ENCODE results near the gene CNOT8. TPM values are rescaled to one million over a fixed set of nuclear protein-coding genes. Genes with fewer than 3 reads are reported as not detected.

CNOT8 gene
- total and polyA plus RNA-seq, 2 of the 4 experiments (the other 2 are of a cell fraction): 41.4 to 49.1 TPM

GRCh38 chr5:154831451-154831850 lies 27.0 kb upstream of the CNOT8 start:
- Histone ChIP-seq H3K9me3 (ENCODE audit: control insufficient read depth, insufficient read depth, low read length) (no peaks in the 10 kb centered on the region), H3K9me1 (ENCODE audit: insufficient read depth, low read length) (peaks cover 10% of the 10 kb centered on the region), H3K4me1 (ENCODE audit: control insufficient read depth, insufficient read depth, low read length) (peaks cover 2% of the 10 kb centered on the region), H4K20me1 (ENCODE audit: insufficient read depth, low read length) (peaks cover 7% of the 10 kb centered on the region; the same call in 1 of the 2 replicates), H4K8ac (ENCODE audit: low read depth in 2 of 2, low read length in 2 of 2) (no peak overlapping the region), H2BK5ac (ENCODE audit: low read depth, low read length, poor library complexity, severe bottlenecking) (no peak overlapping the region), H4K91ac (ENCODE audit: insufficient read depth, low read depth, low read length) (no peak overlapping the region), H3K14ac (replicated peaks; ENCODE audit: low read depth, low read length) (no peak overlapping the region), H3K4me2 (ENCODE audit: low read depth, low read length) (no peak overlapping the region), H3K23ac (ENCODE audit: low read depth, low read length) (no peak overlapping the region), H3K9ac (ENCODE audit: low read depth, low read length) (no peak overlapping the region), H3K18ac (ENCODE audit: low read depth, low read length) (no peak overlapping the region), H3K79me1 (ENCODE audit: low read depth in 1 of 2, low read length in 2 of 2) (peaks cover 0 to 3% of the 10 kb centered on the region in 2 experiments; a peak in 1 of 4 replicates), H2BK15ac (ENCODE audit: low read depth, low read length) (no peak overlapping the region), H3K4ac (ENCODE audit: low read depth, low read length) (no peak overlapping the region), H3K56ac (ENCODE audit: extremely low read depth, insufficient read depth, low read length) (no peak overlapping the region), H2BK120ac (ENCODE audit: low read depth, low read length) (no peak overlapping the region), H2BK20ac (ENCODE audit: low read depth, low read length) (no peak overlapping the region), H3K36me3 (ENCODE audit: control insufficient read depth, insufficient read depth, low read length) (peaks cover 28% of the 10 kb centered on the region; the same call in 1 of the 2 replicates), H3K27ac (ENCODE audit: insufficient read depth, low read length) (no peak overlapping the region), H2AFZ (replicated peaks; ENCODE audit: low read length, poor library complexity) (no peak overlapping the region), H3K4me3 (ENCODE audit: insufficient read depth, low read depth, low read length) (no peak overlapping the region), H3K27me3 (ENCODE audit: control insufficient read depth, insufficient read depth, low read length) (no peaks in the 10 kb centered on the region), H2AK9ac (replicated peaks; ENCODE audit: low read depth, low read length, poor library complexity) (no peak overlapping the region), H2AK5ac (ENCODE audit: low read depth, low read length) (no peak overlapping the region), H4K5ac (ENCODE audit: low read depth, low read length) (no peak overlapping the region)
- intact Hi-C loops (cut with micrococcal nuclease): no loop called here
- dilution Hi-C loops (cut with HindIII; ENCODE audit: low sequenced_read_pairs, unreplicated experiment): no loop called here
- no peak for ATAC-seq (ENCODE audit: low read depth)
- WGBS, 2 experiments (ENCODE audit: extremely low coverage in 2 of 2, insufficient read length in 1 of 2): 100% methylated on average over 1 of the region's 7 CpGs; no CpG with 5 or more reads in 1 of the 2 experiments
- in situ Hi-C loops (cut with MboI; ENCODE audit: low sequenced_read_pairs): no loop called here
- no peak for TF ChIP-seq SMC3 (IDR thresholded peaks at IDR 0.05; ENCODE audit: low read depth, low read length)
- TF ChIP-seq RFX5 (IDR thresholded peaks at IDR 0.05; ENCODE audit: low read depth, low read length): no peak
- no peak for TF ChIP-seq CHD1 (IDR thresholded peaks at IDR 0.05; ENCODE audit: low read depth, low read length)
- TF ChIP-seq CTCF (conservative IDR thresholded peaks at IDR 0.05; ENCODE audit: low read depth, low read length): no peak
- no peak for TF ChIP-seq MAFK (IDR thresholded peaks at IDR 0.05; ENCODE audit: low read depth, low read length)
- no peak for TF ChIP-seq BHLHE40 (IDR thresholded peaks at IDR 0.05; ENCODE audit: low read depth, low read length)
- no peak for TF ChIP-seq MAZ (IDR thresholded peaks at IDR 0.05; ENCODE audit: borderline replicate concordance, low read depth, low read length)
- TF ChIP-seq ELK1 (IDR thresholded peaks at IDR 0.05; ENCODE audit: borderline replicate concordance, low read depth, low read length): no peak
- TF ChIP-seq USF2 (IDR thresholded peaks at IDR 0.05; ENCODE audit: low read depth, low read length): no peak
- TF ChIP-seq POLR2A (IDR thresholded peaks at IDR 0.05; ENCODE audit: low read depth, low read length): no peak
- no peak for TF ChIP-seq RAD21 (IDR thresholded peaks at IDR 0.05; ENCODE audit: low read length)
- TF ChIP-seq FOS (IDR thresholded peaks at IDR 0.05; ENCODE audit: low read depth, low read length): no peak
- no peak for TF ChIP-seq MXI1 (IDR thresholded peaks at IDR 0.05; ENCODE audit: borderline replicate concordance, low read depth, low read length)
- no peak for TF ChIP-seq RCOR1 (IDR thresholded peaks at IDR 0.05; ENCODE audit: insufficient replicate concordance, low read length)
- no peak for TF ChIP-seq NFE2L2 (IDR thresholded peaks at IDR 0.05; ENCODE audit: low read depth, low read length)
- no peak for TF ChIP-seq CEBPB (IDR thresholded peaks at IDR 0.05; ENCODE audit: low read depth, low read length)
- DNase-seq: no peak
- ChIA-PET POLR2A (ENCODE audit: unreplicated experiment) (no interaction called here), CTCF (no interaction called here)
- BruUV-seq (replicated peaks): no TSS peak

Data from IMR-90 (cell line).